ENCODE results near the gene CYLD.

DNA sequence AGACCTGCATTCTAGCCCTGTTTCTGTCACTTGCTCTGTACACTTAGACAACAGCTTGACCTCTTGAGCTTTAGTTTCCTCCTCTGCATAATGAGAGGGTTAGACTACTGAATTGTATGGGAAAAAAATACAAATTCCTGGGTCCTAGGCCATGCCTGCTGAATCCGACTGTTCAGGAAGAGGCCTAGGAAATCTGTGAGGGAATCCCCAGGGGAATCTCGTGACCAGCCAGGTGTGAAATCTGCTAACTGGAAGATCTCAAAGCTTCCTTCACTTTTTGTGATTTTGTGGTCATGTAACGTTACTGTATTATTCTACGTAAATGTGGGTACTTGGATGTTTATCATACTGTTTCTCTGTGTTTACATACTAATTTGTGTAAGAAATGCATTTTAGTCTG, 58.2 kb downstream of the CYLD start:
- no peak for TF ChIP-seq EP300 (IDR thresholded peaks at IDR 0.05; ENCODE audit: borderline replicate concordance)
- TF ChIP-seq YY1 (IDR thresholded peaks at IDR 0.05; ENCODE audit: low read depth) = no peak
- TF ChIP-seq TEAD4 (IDR thresholded peaks at IDR 0.05) = no peak
- no peak for TF ChIP-seq TAF1 (IDR thresholded peaks at IDR 0.05; ENCODE audit: low read depth)
- no peak for TF ChIP-seq NFIC (IDR thresholded peaks at IDR 0.05)
- TF ChIP-seq RAD21 (IDR thresholded peaks at IDR 0.05; ENCODE audit: low read depth) = no peak
- no peak for TF ChIP-seq EGR1 (IDR thresholded peaks at IDR 0.05)
- TF ChIP-seq, protein P1, sequence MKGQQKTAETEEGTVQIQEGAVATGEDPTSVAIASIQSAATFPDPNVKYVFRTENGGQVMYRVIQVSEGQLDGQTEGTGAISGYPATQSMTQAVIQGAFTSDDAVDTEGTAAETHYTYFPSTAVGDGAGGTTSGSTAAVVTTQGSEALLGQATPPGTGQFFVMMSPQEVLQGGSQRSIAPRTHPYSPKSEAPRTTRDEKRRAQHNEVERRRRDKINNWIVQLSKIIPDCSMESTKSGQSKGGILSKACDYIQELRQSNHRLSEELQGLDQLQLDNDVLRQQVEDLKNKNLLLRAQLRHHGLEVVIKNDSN (IDR thresholded peaks at IDR 0.05) = no peak
- TF ChIP-seq CREB1 (IDR thresholded peaks at IDR 0.05; ENCODE audit: low read depth) = no peak
- TF ChIP-seq ZBTB7A (IDR thresholded peaks at IDR 0.05; ENCODE audit: low read depth) = no peak
- TF ChIP-seq CEBPB (IDR thresholded peaks at IDR 0.05) = no peak
